ENCODE measurements around the gene MAPRE2.

MAPRE2 gene

GRCh38 chr18:35063875-35064690 lies 22.9 kb downstream of the MAPRE2 start:
- no peak for DNase-seq

GRCh38 chr18:35067454-35067853 lies 26.2 kb downstream of the MAPRE2 start:
- DNase-seq = no peak

- peak; percentile 18 for DNase-seq
These were observed 30.6 kb downstream of the MAPRE2 start for GRCh38 chr18:35071819-35072247.

GRCh38 chr18:35072616-35073015 lies 31.4 kb downstream of the MAPRE2 start:
- no peak for DNase-seq

- no peak for DNase-seq
These were observed 32.2 kb downstream of the MAPRE2 start for GRCh38 chr18:35073186-35074105.

GRCh38 chr18:35074581-35074980 lies 33.4 kb downstream of the MAPRE2 start:
- DNase-seq = no peak

GRCh38 chr18:35075132-35075531 lies 33.9 kb downstream of the MAPRE2 start:
- DNase-seq = no peak

- DNase-seq = no peak
These were observed 35.1 kb downstream of the MAPRE2 start for GRCh38 chr18:35076135-35076924.

- DNase-seq = no peak
These were observed 36.7 kb downstream of the MAPRE2 start for GRCh38 chr18:35077937-35078336.

GRCh38 chr18:35080058-35080457 lies 38.8 kb downstream of the MAPRE2 start:
- DNase-seq = no peak

- DNase-seq = no peak
These were observed 42.0 kb downstream of the MAPRE2 start for GRCh38 chr18:35083174-35083712.

GRCh38 chr18:35084494-35085449 lies 43.6 kb downstream of the MAPRE2 start:
- DNase-seq = no peak

GRCh38 chr18:35085450-35086380 lies 44.5 kb downstream of the MAPRE2 start:
- no peak for DNase-seq

- DNase-seq = no peak
These were observed 45.5 kb downstream of the MAPRE2 start for GRCh38 chr18:35086704-35087103.

GRCh38 chr18:35087726-35088125 lies 46.5 kb downstream of the MAPRE2 start:
- no peak for DNase-seq

- DNase-seq = no peak
These were observed 47.7 kb downstream of the MAPRE2 start for GRCh38 chr18:35088921-35089320.

- no peak for DNase-seq
These were observed 48.2 kb downstream of the MAPRE2 start for GRCh38 chr18:35089382-35089781.

- DNase-seq = no peak
These were observed 48.8 kb downstream of the MAPRE2 start for GRCh38 chr18:35089891-35090550.

- no peak for DNase-seq
These were observed 50.6 kb downstream of the MAPRE2 start for GRCh38 chr18:35091841-35092240.

All from hematopoietic multipotent progenitor cell treated with erythropoietin and hydrocortisone succinate and interleukin-3 and kit ligand, for 6 days (in vitro differentiated cells).